Spleen (tissue), 11 donors: ENCODE data around the gene FXYD4. TPM values are rescaled to one million over a fixed set of nuclear protein-coding genes. Genes with fewer than 3 reads are reported as not detected.
A peak's percentile ranks its signal among the peaks of the same experiment; 100 is the strongest.

Source experiments
- DNase-seq: peaks from one replicate; pipeline ENCODE4 v3.0.0-alpha.2; 2020
- H3K27ac ChIP-seq, 8 donors: fragments of 200-600 bp; sonication (generic) in 7 of 8; 1 replicate in 4 of 8; 2 replicates in 4 of 8; pipeline versions ENCODE4 v1.5.0 to v1.8.0; 2016 to 2021; ENCODE audit warnings: inconsistent platforms in 4 of 8, mild to moderate bottlenecking in 4 of 8, moderate library complexity in 1 of 8
- H3K27me3 ChIP-seq, 7 donors: fragments of 200-600 bp; sonication (generic) in 6 of 7; replicated peaks in 1 of 7; 1 replicate in 4 of 7; 2 replicates in 3 of 7; pipeline versions ENCODE4 v1.5.0 to v1.8.0; 2016 to 2021; ENCODE audit warnings: inconsistent platforms in 3 of 7, mild to moderate bottlenecking in 1 of 7
- H3K36me3 ChIP-seq, 6 donors: fragments of 200-600 bp; sonication (generic) in 5 of 6; 1 replicate in 4 of 6; 2 replicates in 2 of 6; pipeline versions ENCODE4 v1.5.0 to v1.8.0; 2016 to 2021; ENCODE audit warnings: inconsistent platforms in 2 of 6
- H3K4me1 ChIP-seq, 6 donors: fragments of 200-600 bp; sonication (generic) in 5 of 6; 1 replicate in 3 of 6; 2 replicates in 3 of 6; pipeline versions ENCODE4 v1.5.0 to v1.8.0; 2016 to 2021; ENCODE audit warnings: inconsistent platforms in 3 of 6
- H3K4me3 ChIP-seq, 8 donors: fragments of 200-600 bp; sonication (generic) in 7 of 8; 1 replicate in 4 of 8; 2 replicates in 4 of 8; pipeline versions ENCODE4 v1.5.0 to v1.8.0; 2016 to 2021; ENCODE audit warnings: inconsistent platforms in 4 of 8, mild to moderate bottlenecking in 4 of 8, moderate library complexity in 2 of 8
- H3K9me3 ChIP-seq, 8 donors: fragments of 200-600 bp; sonication (generic) in 7 of 8; 1 replicate in 4 of 8; 2 replicates in 4 of 8; pipeline versions ENCODE4 v1.5.0 to v1.8.0; 2016 to 2021; ENCODE audit warnings: inconsistent platforms in 4 of 8
- CTCF ChIP-seq, 11 experiments: fragments of 200-600 bp in 7 of 11; fragments of 450-650 bp in 4 of 11; sonication (generic) in 4 of 11; IDR thresholded peaks in 8 of 11; conservative IDR thresholded peaks in 3 of 11; 1 replicate in 7 of 11; 2 replicates in 4 of 11; pipeline versions ENCODE4 v1.4.0 to v1.8.0; 2016 to 2021; ENCODE audit warnings: antibody characterized with exemption in 11 of 11, inconsistent platforms in 4 of 11, mild to moderate bottlenecking in 1 of 11
- POLR2A ChIP-seq, 3 donors: fragments of 450-650 bp; IDR thresholded peaks; one replicate each; pipeline ENCODE4 v1.5.1; 2017; ENCODE audit warnings: antibody characterized with exemption in 3 of 3, mild to moderate bottlenecking in 1 of 3
- POLR2AphosphoS5 ChIP-seq, 3 donors: sonication (generic); formaldehyde crosslinking; IDR thresholded peaks; one replicate each; pipeline ENCODE4 v1.5.1; 2017; ENCODE audit warnings: antibody characterized with exemption in 3 of 3
- WGBS, 5 donors: extraction: QIAGEN DNeasy Blood & Tissue Kit in 3 of 5; methylation state at CpG; one replicate each; pipeline versions ENCODE4 v1.1.5 to v1.1.7; 2013 to 2018; 5-methylcytosine and 5-hydroxymethylcytosine counted together
- intact Hi-C: fragments of 100-400 bp; cut with DNase I; formaldehyde crosslinking; loops from one replicate; pipeline ENCODE4 v1.15.0; 2023; ENCODE audit warnings: low total_unique reads
- polyA plus RNA-seq, 3 donors: library from polyadenylated mRNA; stranded (reverse); fragments of 200-250 nt; gene quantifications; one replicate each; pipeline ENCODE4 v1.2.1, GENCODE V29; 2013
- total RNA-seq, 7 donors: library from RNA; depleted of rRNA in 3 of 7; stranded (reverse); fragments of >200 nt in 3 of 7; fragmentation: NEBNext Ultra II Directional in 4 of 7; extraction: Animal tissue kit (Norgen Biotek cat#: 25700) in 4 of 7; gene quantifications; one replicate each; pipeline versions ENCODE4 v1.1.0 to v1.2.1, GENCODE V29; 2016 to 2021
- donor health status: healthy with polysubstance abuse.
- donor health status: DM: no; HTN: no; CAD: no; lungs with moderate emphysema.
- donor health status: DM: no; HTN: no; CAD: no.
- donor health status: Bipolar disorder and iron deficiency.
- donor health status: healthy.
- donor health status: DM: no; HTN: no; CAD: no.
- donor health status: DM: yes; HTN: yes; CAD: no.

Gene FXYD4
- total and polyA plus RNA-seq, 10 donors = 0.20 TPM; not detected in 9

GRCh38 chr10:43376828-43377423 lies 5.5 kb downstream of the FXYD4 start:
- no peak for TF ChIP-seq POLR2A (IDR thresholded peaks at IDR 0.05)
- no peaks in the 10 kb centered on the region for H3K4me1 ChIP-seq
- DNase-seq = peak; percentile 37
- H3K27me3 ChIP-seq = no peaks in the 10 kb centered on the region
- intact Hi-C loops = no loop called here
- no peaks in the 10 kb centered on the region for H3K36me3 ChIP-seq
- no peaks in the 10 kb centered on the region for H3K9me3 ChIP-seq
- no peak overlapping the region for H3K27ac ChIP-seq
- no peak overlapping the region for H3K4me3 ChIP-seq
- 27 to 93% (median 66%) methylated on average over 1 to 2 of the region's 2 CpGs for WGBS, 5 donors

- H3K27me3 ChIP-seq = no peaks in the 10 kb centered on the region
- intact Hi-C loops = no loop called here
- H3K27ac ChIP-seq = no peak overlapping the region
- H3K4me3 ChIP-seq = no peak overlapping the region
- no peaks in the 10 kb centered on the region for H3K4me1 ChIP-seq
- H3K36me3 ChIP-seq = no peaks in the 10 kb centered on the region
- peak; percentile 45 for DNase-seq
- H3K9me3 ChIP-seq = no peaks in the 10 kb centered on the region
- 79 to 91% (median 86%) methylated on average over 13 of the region's 13 CpGs for WGBS, 5 donors
- TF ChIP-seq POLR2AphosphoS5 (IDR thresholded peaks at IDR 0.05) (no peak), POLR2A (IDR thresholded peaks at IDR 0.05) (no peak), CTCF (IDR thresholded peaks at IDR 0.05 in 8 of 11, conservative IDR thresholded peaks at IDR 0.05 in 3 of 11) (no peak)
Measured at GRCh38 chr10:43377424-43377883, 6.0 kb downstream of the FXYD4 start.

- 84 to 92% (median 91%) methylated on average over 5 of the region's 5 CpGs for WGBS, 5 donors
- Histone ChIP-seq H3K4me1 (peaks cover 0 to 17% (median 0%) of the 10 kb centered on the region in 6 donors), H3K36me3 (peaks cover 0 to 19% (median 10%) of the 10 kb centered on the region in 6 donors), H3K27me3 (no peaks in the 10 kb centered on the region), H3K27ac (no peak overlapping the region), H3K9me3 (no peaks in the 10 kb centered on the region), H3K4me3 (no peak overlapping the region)
- TF ChIP-seq POLR2A (IDR thresholded peaks at IDR 0.05) = no peak
- TF ChIP-seq POLR2AphosphoS5 (IDR thresholded peaks at IDR 0.05) = no peak
- TF ChIP-seq CTCF (IDR thresholded peaks at IDR 0.05 in 8 of 11, conservative IDR thresholded peaks at IDR 0.05 in 3 of 11) = no peak
- intact Hi-C loops = no loop called here
- no peak for DNase-seq
Measured at GRCh38 chr10:43380610-43381222, 9.3 kb downstream of the FXYD4 start.

GRCh38 chr10:43383204-43383971 lies 12.0 kb downstream of the FXYD4 start:
- Histone ChIP-seq H3K27ac (peak overlapping the region in 1 of 8 donors; percentile 41), H3K36me3 (peaks cover 0 to 45% (median 34%) of the 10 kb centered on the region in 6 donors), H3K9me3 (no peaks in the 10 kb centered on the region), H3K4me3 (no peak overlapping the region), H3K4me1 (peaks cover 0 to 32% (median 10%) of the 10 kb centered on the region in 6 donors), H3K27me3 (no peaks in the 10 kb centered on the region)
- peak in 2 of 3 donors; percentile 44 to 56 for TF ChIP-seq POLR2AphosphoS5 (IDR thresholded peaks at IDR 0.05)
- no peak for TF ChIP-seq POLR2A (IDR thresholded peaks at IDR 0.05)
- WGBS, 5 donors = 77 to 84% (median 79%) methylated on average over 14 of the region's 14 CpGs
- intact Hi-C loops = no loop called here
- peak; percentile 44 for DNase-seq
